ENCODE measurements around the gene HHATL.

The HHATL gene

GRCh38 chr3:42712688-42713372 is 10.2 kb upstream of the HHATL start:
- no peak for DNase-seq (ENCODE audit: low read depth, low spot score)

GRCh38 chr3:42712344-42712648 is 9.7 kb upstream of the HHATL start:
- DNase-seq (ENCODE audit: low read depth, low spot score), result no peak

GRCh38 chr3:42711491-42712343 is 9.1 kb upstream of the HHATL start:
- no peak for DNase-seq (ENCODE audit: low read depth, low spot score)

GRCh38 chr3:42710323-42711021 is 7.9 kb upstream of the HHATL start:
- no peak for DNase-seq (ENCODE audit: low read depth, low spot score)

- DNase-seq (ENCODE audit: low read depth, low spot score), result no peak
These were observed 7.0 kb upstream of the HHATL start for GRCh38 chr3:42709621-42710020.

- no peak for DNase-seq (ENCODE audit: low read depth, low spot score)
These were observed 6.1 kb upstream of the HHATL start for GRCh38 chr3:42708611-42709151.

GRCh38 chr3:42707620-42708355 is 5.2 kb upstream of the HHATL start:
- DNase-seq (ENCODE audit: low read depth, low spot score), result no peak

- no peak for DNase-seq (ENCODE audit: low read depth, low spot score)
These were observed 4.4 kb upstream of the HHATL start for GRCh38 chr3:42706721-42707619.

GRCh38 chr3:42705962-42706585 is 3.5 kb upstream of the HHATL start:
- no peak for DNase-seq (ENCODE audit: low read depth, low spot score)

GRCh38 chr3:42705058-42705767 is 2.6 kb upstream of the HHATL start:
- DNase-seq (ENCODE audit: low read depth, low spot score), result no peak

GRCh38 chr3:42704136-42704841 is 1.7 kb upstream of the HHATL start:
- no peak for DNase-seq (ENCODE audit: low read depth, low spot score)

- DNase-seq (ENCODE audit: low read depth, low spot score), result no peak
These were observed 1.1 kb upstream of the HHATL start for GRCh38 chr3:42703695-42704025.

GRCh38 chr3:42702982-42703694 is 540 bp upstream of the HHATL start:
- no peak for DNase-seq (ENCODE audit: low read depth, low spot score)

- DNase-seq (ENCODE audit: low read depth, low spot score), result no peak
These were observed 1.1 kb downstream of the HHATL start for GRCh38 chr3:42701371-42702065.

GRCh38 chr3:42700366-42701288 is 2.0 kb downstream of the HHATL start:
- DNase-seq (ENCODE audit: low read depth, low spot score), result no peak

- no peak for DNase-seq (ENCODE audit: low read depth, low spot score)
These were observed 3.1 kb downstream of the HHATL start for GRCh38 chr3:42699511-42699971.

- DNase-seq (ENCODE audit: low read depth, low spot score), result no peak
These were observed 3.7 kb downstream of the HHATL start for GRCh38 chr3:42698911-42699230.

Data from smooth muscle cell of the brain vasculature (primary cell).